Measurements from ENCODE around the gene LTB4R.
A peak's percentile ranks its signal among the peaks of the same experiment; 100 is the strongest.
"Not testable (repeated sequence)": the region's sequence is repeated elsewhere in the genome, so short reads cannot be mapped to it uniquely, and the experiment has no call there.

The LTB4R gene

DNA sequence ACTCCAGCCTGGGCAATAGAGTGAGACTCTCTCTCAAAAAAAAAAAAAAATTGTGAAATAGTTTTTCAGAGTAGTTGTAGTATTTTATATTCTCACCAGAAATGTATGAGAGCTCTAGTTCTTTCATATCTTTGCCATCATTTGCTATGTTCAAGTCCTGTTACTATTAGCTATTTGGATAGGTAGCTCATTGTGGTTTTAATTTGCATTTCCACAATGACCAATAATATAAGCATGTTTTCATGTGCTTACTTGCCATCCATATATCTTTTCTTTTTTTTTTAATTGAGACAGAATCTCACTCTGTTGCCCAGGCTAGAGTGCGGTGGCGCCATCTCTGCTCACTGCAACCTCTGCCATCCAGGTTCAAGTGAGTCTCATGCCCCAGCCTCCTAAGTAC is 36.9 kb downstream of the LTB4R start:
- no peak for DNase-seq

DNA sequence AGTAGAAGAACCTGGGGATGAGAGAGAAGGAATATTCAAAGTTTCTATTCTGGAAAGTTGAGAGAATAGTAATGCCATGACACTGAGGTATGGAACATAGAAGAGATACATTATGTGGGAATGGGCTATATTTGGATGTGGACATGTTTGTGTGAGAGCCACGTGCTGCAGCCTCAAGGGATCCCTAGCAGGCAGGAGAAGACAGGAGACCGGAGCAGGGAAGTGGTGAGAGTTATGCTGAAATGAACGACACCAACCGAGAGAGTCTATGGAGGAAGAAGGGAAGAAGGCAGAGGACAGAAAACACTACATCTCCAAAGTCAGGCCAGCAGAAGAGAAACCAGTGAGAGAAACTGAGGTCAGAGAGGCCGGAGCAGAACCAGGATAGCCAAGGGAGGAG is 38.4 kb downstream of the LTB4R start:
- no peak for DNase-seq

DNA sequence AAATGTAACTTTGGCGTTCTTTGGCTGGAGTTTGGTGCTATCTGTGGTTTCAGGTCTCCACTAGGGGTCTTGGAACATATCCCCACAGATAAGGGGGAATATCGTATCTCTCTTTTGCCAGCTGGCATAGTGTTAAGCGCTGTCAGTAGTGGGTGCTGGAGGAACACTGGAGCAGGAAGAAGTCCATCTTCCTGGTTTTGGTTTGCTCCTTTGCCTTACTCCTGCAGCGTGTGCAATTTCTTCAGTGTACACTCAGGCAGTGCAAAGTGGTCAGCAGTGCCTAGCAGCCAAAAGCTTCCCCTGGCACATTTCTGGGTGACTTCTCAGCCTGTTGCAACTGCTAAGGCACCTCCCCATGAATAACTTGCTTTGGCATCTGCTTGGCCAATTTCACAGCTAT is 40.2 kb downstream of the LTB4R start:
- peak; percentile 18 for DNase-seq

DNA sequence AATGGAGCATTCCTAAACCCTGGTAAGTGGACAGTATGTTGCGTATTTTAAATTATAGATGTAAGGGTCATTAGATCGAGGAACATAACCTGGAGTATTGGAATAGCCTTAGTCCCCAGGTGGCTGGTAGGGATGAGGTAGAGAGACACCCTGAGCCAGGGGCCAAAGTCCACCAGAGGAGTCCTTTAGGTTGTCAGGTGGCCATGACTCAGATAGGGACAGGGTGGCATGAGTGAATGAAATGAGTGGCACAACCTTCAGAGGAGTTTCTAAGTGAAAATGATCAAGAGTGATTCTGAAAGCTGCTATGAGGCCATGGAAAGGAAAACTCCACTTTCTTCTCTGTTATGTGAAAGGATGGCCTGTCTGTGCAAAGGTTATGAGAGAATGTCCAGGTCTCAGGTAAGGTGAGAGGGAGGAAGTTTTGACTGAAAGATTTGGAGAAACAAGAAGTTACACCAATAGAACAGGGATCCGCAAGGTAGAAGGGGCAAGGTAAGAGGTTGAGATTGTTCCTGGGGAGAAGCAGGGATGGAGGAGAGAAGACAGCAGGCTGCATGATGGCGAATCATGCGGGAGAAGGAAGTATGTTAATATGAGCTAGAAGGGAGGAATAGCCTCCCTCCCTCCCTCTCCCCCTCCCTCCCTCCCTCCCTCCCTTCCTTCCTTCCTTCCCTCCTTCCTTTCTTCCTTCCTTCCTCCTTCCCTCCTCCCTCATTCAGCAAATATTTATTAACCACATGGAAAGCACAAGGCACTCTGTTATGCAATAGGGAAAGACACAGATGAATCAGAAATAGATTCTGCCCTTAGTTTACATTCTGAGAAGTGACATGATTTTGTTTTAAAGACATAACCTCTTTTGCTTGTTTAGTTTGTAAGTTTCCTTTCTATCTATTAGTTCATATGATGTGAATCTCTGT is 42.5 kb downstream of the LTB4R start:
- no peak for DNase-seq

DNA sequence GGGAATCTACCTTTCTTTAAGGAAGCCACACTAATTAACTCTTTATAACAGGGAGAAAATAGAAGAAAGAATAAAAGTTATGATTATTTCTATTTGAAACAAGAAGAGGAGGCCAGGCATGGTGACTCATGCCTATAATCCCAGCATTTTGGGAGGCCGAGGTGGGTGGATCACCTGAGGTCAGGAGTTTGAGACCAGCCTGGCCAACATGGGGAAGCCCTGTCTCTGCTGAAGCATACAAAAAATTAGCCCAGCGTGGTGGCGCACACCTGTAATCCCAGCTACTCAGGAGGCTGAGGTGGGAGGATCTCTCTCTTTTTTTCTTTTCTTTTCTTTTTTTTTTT is 43.2 kb downstream of the LTB4R start:
- not testable (repeated sequence) for DNase-seq

DNA sequence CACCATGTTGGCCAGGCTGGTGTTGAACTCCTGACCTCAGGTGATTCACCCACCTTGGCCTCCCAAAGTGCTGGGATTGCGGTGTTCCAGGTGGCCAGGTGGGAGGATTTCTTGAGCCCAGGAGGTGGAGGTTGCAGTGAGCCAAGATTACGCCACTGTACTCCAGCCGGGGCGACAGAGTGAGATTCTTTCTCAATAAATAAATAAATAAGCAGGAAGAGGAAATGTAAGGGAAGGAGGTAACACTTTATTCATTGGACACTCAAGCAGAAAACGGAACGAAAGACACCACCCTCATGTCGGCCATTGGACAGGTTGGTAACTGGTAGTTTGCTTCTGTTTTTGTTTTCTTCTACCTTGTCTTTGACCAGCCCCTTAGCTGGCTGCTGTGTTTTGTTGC is 43.7 kb downstream of the LTB4R start:
- DNase-seq = no peak

DNA sequence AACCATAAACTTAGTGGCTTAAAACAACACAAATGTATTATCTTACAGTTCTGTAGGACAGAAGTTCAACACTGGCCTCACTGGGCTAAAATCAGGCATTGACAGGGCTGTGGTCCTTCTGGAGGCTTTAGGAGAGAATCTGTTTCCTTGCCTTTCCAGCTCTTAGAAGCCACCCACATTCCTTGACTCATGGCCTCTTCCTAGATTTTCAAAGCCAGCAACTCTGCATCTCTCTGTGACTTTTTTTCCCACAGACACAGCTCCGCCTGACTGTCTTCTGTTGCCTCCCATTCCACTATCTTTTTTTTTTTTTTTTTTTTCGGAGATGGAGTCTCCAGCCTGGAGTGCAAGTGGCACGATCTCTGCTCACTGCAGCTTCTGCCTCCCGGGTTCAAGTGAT is 44.9 kb downstream of the LTB4R start:
- no peak for DNase-seq

DNA sequence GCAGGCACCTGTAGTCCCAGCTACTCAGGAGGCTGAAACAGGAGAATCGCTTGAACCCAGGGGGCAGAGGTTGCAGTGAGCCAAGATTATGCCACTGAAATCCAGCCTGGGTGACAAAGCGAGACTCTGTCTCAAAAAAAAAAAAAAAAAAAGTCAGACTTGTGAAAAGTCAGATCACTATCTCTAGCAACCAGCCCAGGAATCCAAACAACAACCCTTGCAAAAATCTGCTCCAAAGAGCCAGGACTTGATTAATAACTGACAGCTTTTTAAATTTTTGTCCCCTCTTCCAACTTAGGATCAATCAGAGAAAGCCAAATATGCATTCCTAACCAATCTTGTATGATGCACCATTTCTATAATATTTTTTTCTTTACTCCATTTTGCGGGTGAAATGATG is 49.0 kb downstream of the LTB4R start:
- DNase-seq = no peak

DNA sequence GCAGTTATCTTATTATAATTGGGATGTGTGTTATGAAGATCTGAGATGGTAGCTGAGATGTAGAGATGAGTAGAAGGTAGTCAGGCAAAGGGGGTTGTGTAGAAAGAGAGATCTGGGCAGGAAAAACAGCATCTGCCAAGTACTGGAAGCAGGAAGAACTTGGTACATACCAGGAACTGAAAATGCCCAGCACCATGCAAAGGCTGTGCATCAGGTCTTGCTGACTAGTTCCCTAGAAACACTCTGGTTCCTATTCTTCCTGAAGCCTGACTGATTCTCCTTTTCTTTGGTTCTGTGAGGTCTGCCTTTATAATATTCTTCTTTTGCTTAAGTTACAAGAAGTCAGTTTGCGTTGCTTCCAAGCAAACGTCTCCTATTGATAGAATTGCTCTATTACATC is 50.0 kb downstream of the LTB4R start:
- no peak for DNase-seq

DNA sequence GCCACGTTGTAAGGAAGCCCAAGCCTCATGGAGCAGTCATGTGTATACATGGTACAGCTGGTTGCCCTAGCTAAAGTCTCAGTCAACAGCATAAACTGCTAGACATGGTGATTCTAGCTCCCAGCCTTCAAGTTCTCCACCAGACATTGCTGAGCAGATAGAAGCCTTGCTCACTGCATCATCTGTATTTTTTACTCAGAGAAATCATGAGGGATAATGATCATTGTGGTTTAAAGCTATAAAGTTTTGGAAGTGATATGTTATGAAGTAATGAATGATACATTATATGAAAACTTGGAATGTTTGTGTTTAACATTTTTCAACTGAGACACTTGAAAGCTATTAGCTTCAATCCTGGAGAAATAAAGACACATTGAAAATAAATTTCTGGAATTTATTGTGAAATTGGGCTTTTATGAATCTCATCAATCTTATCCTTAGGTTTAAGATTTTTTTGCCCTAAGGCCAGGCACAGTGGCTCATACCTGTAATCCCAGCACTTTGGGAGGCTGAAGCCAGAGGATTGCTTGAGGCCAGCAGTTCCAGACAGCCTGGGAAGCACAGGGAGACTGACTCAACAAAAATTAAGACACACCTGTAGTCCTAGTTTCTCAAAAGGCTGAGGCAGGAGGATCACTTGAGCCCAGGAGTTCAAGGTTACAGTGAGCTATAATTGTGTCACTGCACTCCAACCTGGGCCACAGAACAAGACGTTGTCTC is 51.1 kb downstream of the LTB4R start:
- DNase-seq = no peak

DNA sequence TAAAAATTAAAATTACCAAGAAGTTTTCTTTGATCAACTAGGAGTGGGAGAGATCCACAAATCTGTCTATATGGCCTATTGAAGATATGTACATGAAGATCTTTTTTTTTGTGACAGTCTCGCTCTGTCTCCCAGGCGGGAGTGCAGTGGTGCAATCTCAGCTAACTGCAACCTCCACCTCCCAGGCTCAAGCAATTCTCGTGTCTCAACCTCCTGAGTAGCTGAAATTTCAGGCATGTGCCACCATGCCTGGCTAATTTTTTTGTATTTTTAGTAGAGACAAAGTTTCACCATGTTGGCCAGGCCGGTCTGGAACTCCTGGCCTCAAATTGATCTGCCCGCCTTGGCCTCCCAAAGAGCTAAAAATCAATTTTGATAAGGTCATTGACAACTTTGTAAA is 52.1 kb downstream of the LTB4R start:
- no peak for DNase-seq

DNA sequence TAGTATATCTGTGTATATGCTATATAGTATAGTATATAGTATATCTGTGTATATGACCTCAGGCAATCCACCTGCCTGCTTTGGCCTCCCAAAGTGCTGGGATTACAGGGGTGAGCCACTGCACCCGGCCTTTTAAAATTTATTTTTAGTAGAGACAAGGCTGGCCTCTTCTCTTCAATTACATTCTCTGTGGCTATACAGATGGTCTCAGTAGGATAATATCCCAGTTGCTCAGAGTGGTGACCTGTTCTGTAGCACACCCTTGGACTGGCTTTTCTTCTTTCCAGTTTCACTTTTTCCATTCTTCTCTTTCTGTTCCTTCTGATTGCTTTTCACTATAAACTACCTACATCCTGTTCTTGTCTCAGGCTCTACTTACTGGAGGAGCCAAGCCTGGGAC is 53.5 kb downstream of the LTB4R start:
- DNase-seq = no peak

DNA sequence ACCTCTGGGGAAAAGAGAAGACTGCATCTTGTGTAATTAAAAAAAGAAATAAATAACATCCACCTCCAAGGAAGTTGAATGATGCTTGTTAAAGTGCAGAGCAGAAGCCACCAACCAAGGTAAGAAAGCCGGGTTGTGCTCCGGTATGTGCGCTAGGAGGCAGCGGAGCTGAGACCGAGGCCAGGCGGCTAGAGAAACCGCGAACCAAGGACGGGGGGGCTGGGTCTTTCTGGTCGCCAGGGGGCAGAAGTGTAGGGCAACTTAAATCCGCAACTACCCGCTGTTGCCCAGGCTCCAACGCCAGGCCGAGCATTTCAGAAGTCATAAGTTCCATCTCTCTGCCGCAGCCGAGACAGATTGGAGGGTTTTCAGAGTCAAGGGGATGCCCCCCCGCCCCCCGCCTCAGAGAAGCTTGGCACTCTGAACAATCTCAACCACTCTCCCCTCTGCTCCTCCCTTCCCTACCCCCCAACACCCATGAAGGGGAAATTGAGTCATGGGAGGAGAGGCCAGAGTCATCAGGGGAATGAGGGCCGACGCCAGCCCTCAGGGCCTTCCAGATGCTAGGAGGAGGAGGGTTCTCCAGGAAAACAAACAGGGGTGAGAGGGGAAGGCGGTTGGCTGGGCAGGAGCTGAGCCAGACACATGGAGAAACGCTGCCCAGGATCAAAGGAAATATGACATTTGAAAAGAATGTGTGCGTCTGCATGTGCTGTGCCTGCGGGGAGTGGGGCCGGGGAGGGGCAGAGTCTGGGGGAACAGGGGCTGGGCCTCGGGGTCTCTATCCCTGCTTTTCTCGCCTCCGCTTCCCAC is 54.5 kb downstream of the LTB4R start:
- peak; percentile 90 for DNase-seq

DNA sequence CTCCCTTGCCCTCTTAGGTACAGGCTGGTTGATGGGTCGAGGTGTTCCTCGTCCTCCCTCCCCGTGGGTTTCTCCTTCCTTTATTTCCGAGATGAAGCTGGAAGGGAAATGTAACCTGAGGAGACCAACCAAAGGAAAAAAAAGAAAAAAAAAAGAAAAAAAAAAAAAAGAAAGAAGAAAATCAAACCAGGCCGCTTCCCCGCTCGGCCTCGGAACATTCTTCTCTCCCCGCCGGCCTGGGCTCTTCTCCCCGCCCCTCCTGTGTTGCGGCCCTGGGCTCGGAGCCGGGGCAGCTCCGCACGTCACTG is 55.1 kb downstream of the LTB4R start:
- no peak for DNase-seq

DNA sequence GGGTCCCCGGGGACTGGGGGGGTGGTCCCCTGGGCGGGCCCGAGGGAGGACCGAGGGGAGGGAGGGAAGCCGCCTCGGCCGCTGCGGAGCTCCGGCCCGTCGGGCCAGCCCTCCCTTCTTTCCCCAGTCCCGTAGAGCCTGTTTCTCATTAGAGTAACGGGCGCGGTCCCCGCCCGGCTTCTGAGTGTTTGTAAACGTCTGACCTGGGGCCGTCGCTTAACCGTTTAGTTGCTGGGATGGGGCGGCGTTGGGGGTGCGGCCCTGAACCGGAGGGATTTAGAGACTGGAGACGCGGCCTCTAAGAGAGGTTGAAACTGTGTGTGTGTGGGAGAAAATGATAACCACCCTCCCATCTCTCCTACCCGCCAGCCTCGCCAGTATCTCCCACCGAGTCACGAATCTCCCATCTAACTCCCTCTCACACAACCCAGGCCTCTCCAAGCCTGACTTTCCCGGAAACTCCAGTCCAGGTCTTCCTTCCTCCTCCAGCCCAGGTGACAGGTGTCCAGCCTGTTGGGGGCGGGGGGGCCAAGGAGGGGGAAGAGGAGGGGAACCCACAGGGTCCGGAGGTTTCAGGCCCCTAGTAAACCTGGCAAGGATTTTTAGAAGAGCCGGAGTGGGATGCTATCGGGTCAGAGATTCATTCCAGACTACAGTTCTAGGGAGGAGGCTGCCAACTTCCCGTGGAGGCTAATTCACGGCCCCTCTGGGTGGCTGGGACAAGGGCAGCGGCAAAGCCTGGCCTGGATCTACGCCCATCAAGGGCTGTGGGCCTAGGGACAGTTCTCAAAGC is 55.6 kb downstream of the LTB4R start:
- DNase-seq = peak; percentile 98
